Activated CD4-positive, alpha-beta T cell treated with anti-CD3 and anti-CD28 coated beads, Interleukin-2, amount 10 ng/mL, durations not matched to agents 24 days and 14 days (primary cell): ENCODE measurements around the gene FAM118B. TPM values are rescaled to one million over a fixed set of nuclear protein-coding genes. Genes with fewer than 3 reads are reported as not detected.

ENCODE experiments used
- DNase-seq: peaks from one replicate; pipeline ENCODE4 v3.0.0; 2022
- H3K27ac Mint-ChIP-seq: one replicate; pipeline ENCODE4 v1.8.0; 2022; ENCODE audit warnings: mild to moderate bottlenecking, mixed read lengths
- H3K27me3 Mint-ChIP-seq: one replicate; pipeline ENCODE4 v1.8.0; 2022; ENCODE audit warnings: mixed read lengths
- H3K36me3 Mint-ChIP-seq: one replicate; pipeline ENCODE4 v1.8.0; 2022; ENCODE audit warnings: low read depth, mild to moderate bottlenecking, mixed read lengths
- H3K4me1 Mint-ChIP-seq: one replicate; pipeline ENCODE4 v1.8.0; 2021; ENCODE audit warnings: mixed read lengths
- H3K4me3 Mint-ChIP-seq: one replicate; pipeline ENCODE4 v1.8.0; 2022; ENCODE audit warnings: mild to moderate bottlenecking, moderate library complexity, mixed read lengths
- H3K9me3 Mint-ChIP-seq: one replicate; pipeline ENCODE4 v1.8.0; 2021; ENCODE audit warnings: mixed read lengths
- intact Hi-C: fragments of 100-400 bp; cut with micrococcal nuclease; formaldehyde crosslinking; loops from one replicate; pipeline ENCODE4 v1.15.1; 2023
- total RNA-seq: library from RNA; stranded (reverse); gene quantifications from 2 replicates; pipeline ENCODE4 v1.2.3, GENCODE V29; 2022

The FAM118B gene
- total RNA-seq, 1 donor from 2014 or later = 12.8 TPM

DNA sequence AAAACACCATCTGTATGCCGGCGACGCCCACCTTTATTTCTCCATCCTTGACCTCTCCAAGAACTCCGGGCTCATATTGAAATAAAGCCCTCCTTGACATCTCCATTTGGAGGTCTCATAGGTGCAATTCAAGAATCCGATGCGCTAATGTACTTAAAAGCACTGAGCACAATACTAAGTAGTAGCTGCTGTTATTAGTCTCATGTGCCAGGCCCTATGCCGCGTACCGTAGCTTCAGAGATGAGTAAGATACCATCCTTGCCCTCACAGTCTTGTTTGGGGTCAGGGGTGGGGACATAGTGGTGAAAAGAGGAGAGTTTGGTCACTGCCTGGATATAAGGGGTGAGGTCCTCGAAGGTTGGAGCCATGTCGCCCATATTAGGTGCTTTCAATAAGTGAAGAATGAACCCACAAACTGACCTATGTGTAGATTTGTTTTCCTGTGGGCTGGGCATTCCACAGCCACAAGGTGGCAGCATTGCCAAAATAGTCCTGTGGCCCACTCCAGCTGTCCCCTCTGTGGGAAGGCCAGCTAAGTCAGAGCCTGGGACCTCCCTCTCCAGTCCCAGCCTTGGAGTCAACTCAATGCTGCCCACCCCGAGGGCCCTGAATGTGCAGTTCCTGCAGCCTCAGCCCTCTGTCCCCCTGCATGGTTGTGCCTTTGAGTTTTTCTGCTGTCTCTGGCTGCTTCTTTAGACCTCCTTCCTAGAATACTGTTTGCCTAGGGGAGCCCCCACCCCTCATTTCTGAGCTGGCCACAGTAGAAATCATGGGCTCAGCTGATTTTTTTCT lies 98.8 kb downstream of the FAM118B start:
- Mint-ChIP-seq H3K27ac (no peak overlapping the region), H3K36me3 (peaks cover 37% of the 10 kb centered on the region), H3K27me3 (no peaks in the 10 kb centered on the region)

DNA sequence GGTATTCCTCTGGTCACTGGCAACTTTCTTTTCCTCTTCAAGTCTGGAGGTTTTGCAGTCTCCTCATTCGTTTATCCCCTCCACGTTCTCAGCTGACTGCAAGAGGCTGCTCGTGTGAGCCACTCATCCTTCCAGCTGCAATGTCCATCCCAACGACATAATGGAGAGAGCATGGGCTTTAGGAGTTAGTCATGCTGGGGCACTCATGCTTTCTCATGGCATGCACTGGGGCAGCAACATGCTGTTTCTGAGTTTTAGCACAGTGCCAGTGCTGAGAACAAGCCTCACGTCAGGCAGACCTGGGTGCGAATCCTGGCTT lies 99.4 kb downstream of the FAM118B start:
- Mint-ChIP-seq H3K9me3 (no peaks in the 10 kb centered on the region), H3K27ac (no peak overlapping the region), H3K4me3 (no peak overlapping the region), H3K36me3 (peaks cover 36% of the 10 kb centered on the region), H3K4me1 (peaks cover 13% of the 10 kb centered on the region), H3K27me3 (no peaks in the 10 kb centered on the region)
- intact Hi-C loops = loop anchor here (2.0 to 10.0 kb wide), 2 partner anchors 170 to 664 kb away; no protein-coding TSS in a partner anchor
- no peak for DNase-seq

More for the DNA sequence above, 98.8 kb downstream of the FAM118B start:
- no peak overlapping the region for H3K4me3 Mint-ChIP-seq
- H3K4me1 Mint-ChIP-seq = peaks cover 16% of the 10 kb centered on the region
- intact Hi-C loops = loop anchor here (2.0 to 10.0 kb wide), 2 partner anchors 170 to 664 kb away; no protein-coding TSS in a partner anchor
- H3K9me3 Mint-ChIP-seq = no peaks in the 10 kb centered on the region
- peak; percentile 89 for DNase-seq

DNA sequence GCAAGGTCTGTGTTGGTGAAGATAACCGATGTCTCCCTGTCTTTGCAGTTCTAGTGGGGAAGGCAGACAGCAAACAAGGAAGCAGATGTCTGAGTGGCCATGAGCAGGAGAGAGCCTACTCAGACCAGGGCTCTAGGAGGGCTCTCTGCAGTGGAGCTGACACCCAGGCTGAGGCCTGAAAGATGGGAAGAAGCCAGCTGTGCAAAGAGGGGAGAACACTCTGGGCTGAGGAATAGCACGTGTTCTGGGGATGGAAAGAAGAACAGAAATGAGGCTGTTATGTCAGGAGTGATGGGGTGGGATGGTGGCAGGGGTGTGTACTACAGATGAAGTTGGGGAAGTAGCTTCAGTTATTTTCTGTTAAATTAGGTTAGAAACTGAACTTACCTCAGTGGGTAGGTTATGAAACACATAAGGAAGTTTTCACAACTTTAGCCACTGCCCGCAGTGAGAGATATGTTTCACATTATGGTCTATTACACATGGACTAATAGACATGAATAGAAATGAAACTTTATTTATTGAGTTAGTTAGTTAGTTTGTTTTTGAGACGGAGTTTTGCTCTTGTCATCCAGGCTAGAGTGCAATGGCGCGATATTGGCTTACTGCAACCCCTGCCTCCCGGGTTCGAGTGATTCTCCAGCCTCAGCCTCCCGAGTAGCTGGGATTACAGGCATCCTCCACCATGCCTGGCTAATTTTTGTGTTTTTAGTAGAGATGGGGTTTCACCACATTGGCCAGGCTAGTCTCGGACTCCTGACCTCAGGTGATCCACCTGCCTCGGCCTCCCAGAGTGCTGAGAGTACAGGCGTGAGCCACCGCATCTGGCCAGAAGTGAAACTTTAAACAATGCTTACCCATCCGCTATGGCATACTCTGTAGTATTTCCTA lies 100.1 kb downstream of the FAM118B start:
- no peak overlapping the region for H3K27ac Mint-ChIP-seq
- no peaks in the 10 kb centered on the region for H3K9me3 Mint-ChIP-seq
- H3K4me1 Mint-ChIP-seq = peaks cover 16% of the 10 kb centered on the region
- DNase-seq = no peak
- no peaks in the 10 kb centered on the region for H3K27me3 Mint-ChIP-seq
- H3K4me3 Mint-ChIP-seq = no peak overlapping the region
- intact Hi-C loops = loop anchor here (2.0 to 10.0 kb wide), 2 partner anchors 169 to 663 kb away; no protein-coding TSS in a partner anchor
- H3K36me3 Mint-ChIP-seq = peaks cover 41% of the 10 kb centered on the region

Other genes with a start within 250 kb of the FAM118B start
- 1.9 TPM in 2 replicates for gene CDON, start 148.9 kb upstream of the FAM118B start, total RNA-seq
- gene RPUSD4, start 132 bp upstream of the FAM118B start, total RNA-seq = 48.6 and 51.1 TPM in 2 replicates
- gene SRPRA, start 57.1 kb downstream of the FAM118B start, total RNA-seq = 180 and 191 TPM in 2 replicates
- gene FOXRED1, start 57.4 kb downstream of the FAM118B start, total RNA-seq = 57.8 and 59.2 TPM in 2 replicates
- gene TIRAP, start 71.3 kb downstream of the FAM118B start, total RNA-seq = 11.4 and 12.0 TPM in 2 replicates
- gene DCPS, start 92.3 kb downstream of the FAM118B start, total RNA-seq = 36.0 and 40.2 TPM in 2 replicates
- gene ST3GAL4, start 143.9 kb downstream of the FAM118B start, total RNA-seq = 12.3 and 13.3 TPM in 2 replicates